GM13976 (cell line): ENCODE measurements around the gene SHISAL2A.
"Not testable (repeated sequence)": the region's sequence is repeated elsewhere in the genome, so short reads cannot be mapped to it uniquely, and the experiment has no call there.

Experiments
- DNase-seq: peaks from one replicate; pipeline ENCODE4 v3.0.0; 2012; ENCODE audit warnings: low spot score
- CTCF ChIP-seq: IDR thresholded peaks from 2 replicates; pipeline ENCODE4 v1.5.1; 2012; ENCODE audit warnings: borderline replicate concordance, mild to moderate bottlenecking; ENCODE audit not compliant: insufficient read depth; ENCODE audit errors: extremely low read depth, missing control alignments, control extremely low read depth
- in situ Hi-C: fragments of 300-500 bp; cut with MboI; formaldehyde crosslinking; loops from one replicate; pipeline ENCODE4 v1.12.0; 2022; ENCODE audit warnings: low sequenced_read_pairs, mixed read lengths, inconsistent platforms; ENCODE audit not compliant: unreplicated experiment

SHISAL2A gene

GRCh38 chr1:52692697-52693096, 59.7 kb downstream of the SHISAL2A start:
- no peak for DNase-seq
- in situ Hi-C loops: loop anchor here (25.0 kb wide), 1 partner anchor 555 kb away; the partner anchor contains the start of gene ZFYVE9
- no peak for TF ChIP-seq CTCF

- in situ Hi-C loops: loop anchor here (25.0 kb wide), 1 partner anchor 556 kb away; the partner anchor contains the start of gene ZFYVE9
- DNase-seq: not testable (repeated sequence)
These were observed 60.4 kb downstream of the SHISAL2A start for GRCh38 chr1:52693351-52693750.

- TF ChIP-seq CTCF: no peak
- in situ Hi-C loops: loop anchor here (25.0 kb wide), 1 partner anchor 557 kb away; the partner anchor contains the start of gene ZFYVE9
- DNase-seq: no peak
These were observed 60.9 kb downstream of the SHISAL2A start for GRCh38 chr1:52693843-52694242.

- in situ Hi-C loops: loop anchor here (25.0 kb wide), 1 partner anchor 558 kb away; the partner anchor contains the start of gene ZFYVE9
- DNase-seq: no peak
- TF ChIP-seq CTCF: no peak
These were observed 62.7 kb downstream of the SHISAL2A start for GRCh38 chr1:52695627-52696026.

GRCh38 chr1:52697795-52698674, 65.1 kb downstream of the SHISAL2A start, which contains the start of gene COA7:
TSS of gene COA7 (minus strand) at chr1:52698347. CDS start at chr1:52698326, 21 bp downstream.
- TF ChIP-seq CTCF: no peak
- DNase-seq: peak; percentile 86
- in situ Hi-C loops: loop anchor here (25.0 kb wide), 1 partner anchor 561 kb away; the partner anchor contains the start of gene ZFYVE9

GRCh38 chr1:52702886-52703787, 70.2 kb downstream of the SHISAL2A start:
- no peak for TF ChIP-seq CTCF
- in situ Hi-C loops: loop anchor here (25.0 kb wide), 1 partner anchor 484 kb away; the partner anchor contains the start of gene CPT2
- peak; percentile 88 for DNase-seq
